ENCODE measurements around the gene MAPK8.

Gene MAPK8

GRCh38 chr10:48306870-48307710 is 613 bp downstream of the MAPK8 start:
- H3K9me3 ChIP-seq (ENCODE audit: control insufficient read depth in 1 of 2, low read length in 2 of 2), result no peaks in the 10 kb centered on the region
- peak overlapping the region; percentile 90 to 91 for H3K4me3 ChIP-seq (ENCODE audit: low read depth in 1 of 2, low read length in 2 of 2)
- peaks cover 25 to 40% of the 10 kb centered on the region in 2 donors for H3K4me1 ChIP-seq (ENCODE audit: control insufficient read depth in 1 of 2, insufficient read depth in 2 of 2, low read length in 2 of 2)
- peak overlapping the region; percentile 78 to 87 for H3K9ac ChIP-seq (ENCODE audit: low read depth in 1 of 2, low read length in 2 of 2)
- no peaks in the 10 kb centered on the region for H3K27me3 ChIP-seq (ENCODE audit: control insufficient read depth in 1 of 2, insufficient read depth in 2 of 2, low read length in 2 of 2)
- no peaks in the 10 kb centered on the region for H3K36me3 ChIP-seq (ENCODE audit: control insufficient read depth in 1 of 2, insufficient read depth in 2 of 2, low read length in 2 of 2)
- peak overlapping the region; percentile 91 for H3K27ac ChIP-seq (ENCODE audit: low read depth, low read length)

GRCh38 chr10:48307711-48308018 is 1.2 kb downstream of the MAPK8 start:
- no peaks in the 10 kb centered on the region for H3K9me3 ChIP-seq (ENCODE audit: control insufficient read depth in 1 of 2, low read length in 2 of 2)
- no peak overlapping the region for H3K27ac ChIP-seq (ENCODE audit: low read depth, low read length)
- peaks cover 25 to 40% of the 10 kb centered on the region in 2 donors for H3K4me1 ChIP-seq (ENCODE audit: control insufficient read depth in 1 of 2, insufficient read depth in 2 of 2, low read length in 2 of 2)
- no peaks in the 10 kb centered on the region for H3K27me3 ChIP-seq (ENCODE audit: control insufficient read depth in 1 of 2, insufficient read depth in 2 of 2, low read length in 2 of 2)
- H3K4me3 ChIP-seq (ENCODE audit: low read depth in 1 of 2, low read length in 2 of 2), result peak overlapping the region; percentile 90 to 91
- H3K9ac ChIP-seq (ENCODE audit: low read depth in 1 of 2, low read length in 2 of 2), result peak overlapping the region; percentile 78 to 87
- H3K36me3 ChIP-seq (ENCODE audit: control insufficient read depth in 1 of 2, insufficient read depth in 2 of 2, low read length in 2 of 2), result no peaks in the 10 kb centered on the region

GRCh38 chr10:48309711-48310226 is 3.3 kb downstream of the MAPK8 start:
- Histone ChIP-seq H3K9ac (ENCODE audit: low read depth in 1 of 2, low read length in 2 of 2) (no peak overlapping the region), H3K4me1 (ENCODE audit: control insufficient read depth in 1 of 2, insufficient read depth in 2 of 2, low read length in 2 of 2) (peaks cover 25 to 40% of the 10 kb centered on the region in 2 donors), H3K27ac (ENCODE audit: low read depth, low read length) (no peak overlapping the region), H3K4me3 (ENCODE audit: low read depth in 1 of 2, low read length in 2 of 2) (no peak overlapping the region), H3K36me3 (ENCODE audit: control insufficient read depth in 1 of 2, insufficient read depth in 2 of 2, low read length in 2 of 2) (no peaks in the 10 kb centered on the region), H3K27me3 (ENCODE audit: control insufficient read depth in 1 of 2, insufficient read depth in 2 of 2, low read length in 2 of 2) (no peaks in the 10 kb centered on the region), H3K9me3 (ENCODE audit: control insufficient read depth in 1 of 2, low read length in 2 of 2) (no peaks in the 10 kb centered on the region)

- Histone ChIP-seq H3K9ac (ENCODE audit: low read depth in 1 of 2, low read length in 2 of 2) (no peak overlapping the region), H3K4me1 (ENCODE audit: control insufficient read depth in 1 of 2, insufficient read depth in 2 of 2, low read length in 2 of 2) (peaks cover 4 to 17% of the 10 kb centered on the region in 2 donors), H3K36me3 (ENCODE audit: control insufficient read depth in 1 of 2, insufficient read depth in 2 of 2, low read length in 2 of 2) (no peaks in the 10 kb centered on the region), H3K9me3 (ENCODE audit: control insufficient read depth in 1 of 2, low read length in 2 of 2) (no peaks in the 10 kb centered on the region), H3K4me3 (ENCODE audit: low read depth in 1 of 2, low read length in 2 of 2) (no peak overlapping the region), H3K27me3 (ENCODE audit: control insufficient read depth in 1 of 2, insufficient read depth in 2 of 2, low read length in 2 of 2) (no peaks in the 10 kb centered on the region), H3K27ac (ENCODE audit: low read depth, low read length) (no peak overlapping the region)
Observed at GRCh38 chr10:48314107-48314506, 7.6 kb downstream of the MAPK8 start.

- no peaks in the 10 kb centered on the region for H3K27me3 ChIP-seq (ENCODE audit: control insufficient read depth in 1 of 2, insufficient read depth in 2 of 2, low read length in 2 of 2)
- H3K9ac ChIP-seq (ENCODE audit: low read depth in 1 of 2, low read length in 2 of 2), result no peak overlapping the region
- no peaks in the 10 kb centered on the region for H3K9me3 ChIP-seq (ENCODE audit: control insufficient read depth in 1 of 2, low read length in 2 of 2)
- H3K4me3 ChIP-seq (ENCODE audit: low read depth in 1 of 2, low read length in 2 of 2), result no peak overlapping the region
- peaks cover 0 to under 1% of the 10 kb centered on the region in 2 donors for H3K4me1 ChIP-seq (ENCODE audit: control insufficient read depth in 1 of 2, insufficient read depth in 2 of 2, low read length in 2 of 2)
- H3K27ac ChIP-seq (ENCODE audit: low read depth, low read length), result no peak overlapping the region
- no peaks in the 10 kb centered on the region for H3K36me3 ChIP-seq (ENCODE audit: control insufficient read depth in 1 of 2, insufficient read depth in 2 of 2, low read length in 2 of 2)
Observed at GRCh38 chr10:48316236-48316635, 9.8 kb downstream of the MAPK8 start.

GRCh38 chr10:48317321-48317990 is 11.0 kb downstream of the MAPK8 start:
- H3K27ac ChIP-seq (ENCODE audit: low read depth, low read length), result no peak overlapping the region
- no peaks in the 10 kb centered on the region for H3K4me1 ChIP-seq (ENCODE audit: control insufficient read depth in 1 of 2, insufficient read depth in 2 of 2, low read length in 2 of 2)
- no peaks in the 10 kb centered on the region for H3K36me3 ChIP-seq (ENCODE audit: control insufficient read depth in 1 of 2, insufficient read depth in 2 of 2, low read length in 2 of 2)
- no peak overlapping the region for H3K4me3 ChIP-seq (ENCODE audit: low read depth in 1 of 2, low read length in 2 of 2)
- H3K27me3 ChIP-seq (ENCODE audit: control insufficient read depth in 1 of 2, insufficient read depth in 2 of 2, low read length in 2 of 2), result no peaks in the 10 kb centered on the region
- no peaks in the 10 kb centered on the region for H3K9me3 ChIP-seq (ENCODE audit: control insufficient read depth in 1 of 2, low read length in 2 of 2)
- H3K9ac ChIP-seq (ENCODE audit: low read depth in 1 of 2, low read length in 2 of 2), result no peak overlapping the region

GRCh38 chr10:48322017-48322416 is 15.5 kb downstream of the MAPK8 start:
- Histone ChIP-seq H3K4me1 (ENCODE audit: control insufficient read depth in 1 of 2, insufficient read depth in 2 of 2, low read length in 2 of 2) (no peaks in the 10 kb centered on the region), H3K9ac (ENCODE audit: low read depth in 1 of 2, low read length in 2 of 2) (no peak overlapping the region), H3K36me3 (ENCODE audit: control insufficient read depth in 1 of 2, insufficient read depth in 2 of 2, low read length in 2 of 2) (no peaks in the 10 kb centered on the region), H3K27me3 (ENCODE audit: control insufficient read depth in 1 of 2, insufficient read depth in 2 of 2, low read length in 2 of 2) (no peaks in the 10 kb centered on the region), H3K27ac (ENCODE audit: low read depth, low read length) (no peak overlapping the region), H3K4me3 (ENCODE audit: low read depth in 1 of 2, low read length in 2 of 2) (no peak overlapping the region), H3K9me3 (ENCODE audit: control insufficient read depth in 1 of 2, low read length in 2 of 2) (no peaks in the 10 kb centered on the region)

GRCh38 chr10:48324580-48324979 is 18.1 kb downstream of the MAPK8 start:
- Histone ChIP-seq H3K4me1 (ENCODE audit: control insufficient read depth in 1 of 2, insufficient read depth in 2 of 2, low read length in 2 of 2) (no peaks in the 10 kb centered on the region), H3K4me3 (ENCODE audit: low read depth in 1 of 2, low read length in 2 of 2) (no peak overlapping the region), H3K9ac (ENCODE audit: low read depth in 1 of 2, low read length in 2 of 2) (no peak overlapping the region), H3K36me3 (ENCODE audit: control insufficient read depth in 1 of 2, insufficient read depth in 2 of 2, low read length in 2 of 2) (no peaks in the 10 kb centered on the region), H3K27me3 (ENCODE audit: control insufficient read depth in 1 of 2, insufficient read depth in 2 of 2, low read length in 2 of 2) (no peaks in the 10 kb centered on the region), H3K9me3 (ENCODE audit: control insufficient read depth in 1 of 2, low read length in 2 of 2) (no peaks in the 10 kb centered on the region), H3K27ac (ENCODE audit: low read depth, low read length) (no peak overlapping the region)

GRCh38 chr10:48330269-48330668 is 23.8 kb downstream of the MAPK8 start:
- no peaks in the 10 kb centered on the region for H3K27me3 ChIP-seq (ENCODE audit: control insufficient read depth in 1 of 2, insufficient read depth in 2 of 2, low read length in 2 of 2)

GRCh38 chr10:48331436-48331835 is 25.0 kb downstream of the MAPK8 start:
- no peaks in the 10 kb centered on the region for H3K9me3 ChIP-seq (ENCODE audit: control insufficient read depth in 1 of 2, low read length in 2 of 2)
- no peak overlapping the region for H3K9ac ChIP-seq (ENCODE audit: low read depth in 1 of 2, low read length in 2 of 2)
- H3K27ac ChIP-seq (ENCODE audit: low read depth, low read length), result no peak overlapping the region
- no peaks in the 10 kb centered on the region for H3K36me3 ChIP-seq (ENCODE audit: control insufficient read depth in 1 of 2, insufficient read depth in 2 of 2, low read length in 2 of 2)
- H3K4me1 ChIP-seq (ENCODE audit: control insufficient read depth in 1 of 2, insufficient read depth in 2 of 2, low read length in 2 of 2), result no peaks in the 10 kb centered on the region
- H3K4me3 ChIP-seq (ENCODE audit: low read depth in 1 of 2, low read length in 2 of 2), result no peak overlapping the region
- H3K27me3 ChIP-seq (ENCODE audit: control insufficient read depth in 1 of 2, insufficient read depth in 2 of 2, low read length in 2 of 2), result no peaks in the 10 kb centered on the region

More at GRCh38 chr10:48330269-48330668, 23.8 kb downstream of the MAPK8 start:
- Histone ChIP-seq H3K9ac (ENCODE audit: low read depth in 1 of 2, low read length in 2 of 2) (no peak overlapping the region), H3K9me3 (ENCODE audit: control insufficient read depth in 1 of 2, low read length in 2 of 2) (no peaks in the 10 kb centered on the region), H3K27ac (ENCODE audit: low read depth, low read length) (no peak overlapping the region), H3K36me3 (ENCODE audit: control insufficient read depth in 1 of 2, insufficient read depth in 2 of 2, low read length in 2 of 2) (no peaks in the 10 kb centered on the region), H3K4me1 (ENCODE audit: control insufficient read depth in 1 of 2, insufficient read depth in 2 of 2, low read length in 2 of 2) (no peaks in the 10 kb centered on the region), H3K4me3 (ENCODE audit: low read depth in 1 of 2, low read length in 2 of 2) (no peak overlapping the region)

All from duodenal mucosa (tissue), 2 donors.